HG02588 (cell line): ENCODE measurements around the gene MUC5B.

Experiments
- ATAC-seq: cut with Tn5 transposase; IDR thresholded peaks from one replicate; pipeline ENCODE4 v1.9.1; 2021; ENCODE audit warnings: mild to moderate bottlenecking, moderate library complexity; ENCODE audit not compliant: unreplicated experiment

The MUC5B gene

DNA sequence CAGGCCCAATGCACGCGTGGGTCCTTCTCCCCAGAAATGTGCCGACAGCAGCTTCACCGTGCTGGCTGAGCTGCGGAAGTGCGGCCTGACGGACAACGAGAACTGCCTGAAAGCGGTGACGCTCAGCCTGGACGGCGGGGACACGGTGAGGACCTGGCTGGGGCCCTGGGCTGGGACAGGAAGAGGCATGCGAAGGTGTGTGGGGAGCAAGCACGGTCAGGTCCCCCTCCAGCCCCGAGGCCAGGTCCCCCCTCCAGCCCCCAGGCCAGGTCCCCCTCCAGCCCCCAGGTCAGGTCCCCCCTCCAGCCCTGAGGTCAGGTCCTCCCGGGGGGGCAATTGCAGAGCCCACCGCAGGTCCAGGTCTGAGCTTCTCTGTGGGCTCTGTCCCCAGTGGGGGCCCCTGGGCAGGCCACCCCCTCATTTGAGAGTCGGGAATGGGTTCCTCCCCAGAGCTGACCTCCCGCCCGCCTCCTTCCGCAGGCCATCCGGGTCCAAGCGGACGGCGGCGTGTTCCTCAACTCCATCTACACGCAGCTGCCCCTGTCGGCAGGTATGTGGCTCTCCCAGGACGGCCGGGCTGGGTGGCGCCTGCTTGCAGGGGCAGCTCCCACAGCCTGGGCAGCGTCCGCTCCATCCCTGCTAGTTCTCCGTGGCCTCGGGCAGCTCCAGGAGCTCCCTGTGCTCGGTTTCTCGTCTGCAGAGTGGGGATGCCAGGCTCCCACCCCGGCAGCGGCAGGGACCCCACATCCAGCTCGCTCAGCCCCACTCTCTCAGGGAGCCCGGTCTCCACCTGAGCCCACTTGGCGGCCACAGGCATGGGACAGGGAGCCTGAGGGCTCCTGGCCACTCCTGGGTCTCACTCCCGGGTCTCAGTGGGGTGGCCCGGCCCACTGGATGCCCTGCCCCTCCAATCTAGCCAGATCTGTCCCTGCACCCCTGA is 7.9 kb downstream of the MUC5B start:
- ATAC-seq: no peak

DNA sequence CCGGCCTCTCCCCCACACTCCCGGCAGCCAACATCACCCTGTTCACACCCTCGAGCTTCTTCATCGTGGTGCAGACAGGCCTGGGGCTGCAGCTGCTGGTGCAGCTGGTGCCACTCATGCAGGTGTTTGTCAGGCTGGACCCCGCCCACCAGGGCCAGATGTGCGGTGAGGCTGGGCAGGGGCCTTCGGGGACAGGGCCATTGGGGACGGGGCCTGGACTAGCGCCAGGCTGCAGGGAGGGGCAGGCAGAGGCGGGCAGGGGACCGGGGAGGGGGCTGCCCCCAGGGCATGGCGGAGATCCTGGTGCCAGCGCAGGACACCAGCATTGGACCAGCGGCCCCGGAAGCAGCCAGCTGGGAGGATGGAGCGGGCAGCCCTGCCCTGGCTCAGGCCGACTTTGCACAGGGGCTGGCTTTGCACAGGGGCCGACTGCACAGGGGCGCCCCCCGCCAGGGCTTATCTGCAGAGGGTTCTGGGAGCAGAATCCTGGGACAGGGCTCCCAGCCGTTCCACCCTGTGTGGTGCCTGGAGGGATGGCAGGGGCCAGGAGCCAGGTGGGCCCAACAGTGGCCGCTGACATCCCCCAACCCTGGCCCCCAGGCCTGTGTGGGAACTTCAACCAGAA is 8.6 kb downstream of the MUC5B start:
- ATAC-seq: no peak

DNA sequence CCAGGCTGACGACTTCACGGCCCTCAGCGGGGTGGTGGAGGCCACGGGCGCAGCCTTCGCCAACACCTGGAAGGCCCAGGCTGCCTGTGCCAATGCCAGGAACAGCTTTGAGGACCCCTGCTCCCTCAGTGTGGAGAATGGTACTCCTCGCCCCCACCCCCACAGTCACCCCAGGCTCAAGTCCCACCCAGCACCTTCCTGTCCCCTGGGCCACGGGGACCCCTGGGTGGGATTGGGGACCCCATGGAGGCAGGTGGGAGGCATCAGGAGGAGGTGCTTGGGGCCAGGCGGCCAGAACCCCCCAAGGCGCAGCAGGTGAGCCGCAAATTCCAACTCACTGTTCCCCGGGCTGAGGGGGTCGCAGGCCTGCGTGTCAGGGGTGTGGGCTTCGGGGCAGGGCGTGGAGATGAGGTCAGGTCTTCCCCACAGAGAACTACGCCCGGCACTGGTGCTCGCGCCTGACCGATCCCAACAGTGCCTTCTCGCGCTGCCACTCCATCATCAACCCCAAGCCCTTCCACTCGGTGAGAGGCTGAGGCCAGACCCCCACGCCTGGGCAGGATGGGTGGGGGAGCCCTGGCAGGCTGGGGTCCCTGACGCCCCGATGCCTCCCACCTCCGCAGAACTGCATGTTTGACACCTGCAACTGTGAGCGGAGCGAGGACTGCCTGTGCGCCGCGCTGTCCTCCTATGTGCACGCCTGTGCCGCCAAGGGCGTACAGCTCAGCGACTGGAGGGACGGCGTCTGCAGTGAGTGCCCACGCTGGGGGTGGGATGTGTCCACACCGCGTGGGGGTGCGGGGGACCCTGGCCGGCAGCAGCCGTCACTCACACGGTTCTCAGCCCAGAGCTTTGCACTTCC is 9.4 kb downstream of the MUC5B start:
- ATAC-seq: no peak

DNA sequence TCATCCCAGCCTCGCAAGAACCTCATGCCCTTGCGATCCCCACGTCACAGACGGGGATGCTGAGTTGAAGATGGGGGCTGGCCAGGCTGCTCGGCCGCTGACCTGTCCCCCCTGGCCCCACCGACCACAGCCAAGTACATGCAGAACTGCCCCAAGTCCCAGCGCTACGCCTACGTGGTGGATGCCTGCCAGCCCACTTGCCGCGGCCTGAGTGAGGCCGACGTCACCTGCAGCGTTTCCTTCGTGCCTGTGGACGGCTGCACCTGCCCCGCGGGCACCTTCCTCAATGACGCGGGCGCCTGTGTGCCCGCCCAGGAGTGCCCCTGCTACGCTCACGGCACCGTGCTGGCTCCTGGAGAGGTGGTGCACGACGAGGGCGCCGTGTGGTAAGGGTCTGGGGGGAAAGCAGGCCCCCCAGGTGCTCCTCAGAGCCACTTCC is 10.0 kb downstream of the MUC5B start:
- no peak for ATAC-seq

DNA sequence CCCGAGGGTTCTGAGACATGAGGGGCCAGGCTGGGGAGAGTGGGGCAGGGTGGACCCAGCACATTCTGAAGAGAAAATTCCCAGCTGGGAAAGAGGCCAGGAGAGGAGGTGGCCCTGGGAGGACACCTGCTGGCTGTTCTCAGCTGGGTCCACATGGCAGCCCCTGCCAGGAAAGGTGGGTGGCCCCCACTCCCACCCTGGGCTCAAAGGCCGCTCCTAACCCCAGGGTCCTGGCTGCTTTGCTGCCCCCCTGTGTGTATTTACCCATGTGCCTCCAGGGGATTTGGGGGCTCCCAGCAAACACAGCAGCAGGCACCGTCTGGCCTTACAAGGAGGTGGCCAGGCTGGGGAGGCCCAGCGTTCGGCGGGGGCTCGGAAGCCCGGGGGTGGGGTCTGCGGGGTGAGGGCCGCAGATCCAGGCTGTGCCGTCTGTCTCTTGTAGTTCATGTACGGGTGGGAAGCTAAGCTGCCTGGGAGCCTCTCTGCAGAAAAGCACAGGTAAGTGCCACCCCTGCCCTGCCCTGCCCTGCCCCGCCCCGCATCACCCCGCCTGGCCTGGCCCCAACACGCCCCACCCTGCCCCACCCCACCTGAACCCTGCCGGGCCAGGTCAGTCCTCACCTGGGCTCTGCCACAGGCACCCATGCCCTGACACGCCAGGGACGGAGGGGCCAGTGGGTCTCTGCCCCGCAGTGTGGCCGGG is 10.6 kb downstream of the MUC5B start:
- ATAC-seq: no peak

DNA sequence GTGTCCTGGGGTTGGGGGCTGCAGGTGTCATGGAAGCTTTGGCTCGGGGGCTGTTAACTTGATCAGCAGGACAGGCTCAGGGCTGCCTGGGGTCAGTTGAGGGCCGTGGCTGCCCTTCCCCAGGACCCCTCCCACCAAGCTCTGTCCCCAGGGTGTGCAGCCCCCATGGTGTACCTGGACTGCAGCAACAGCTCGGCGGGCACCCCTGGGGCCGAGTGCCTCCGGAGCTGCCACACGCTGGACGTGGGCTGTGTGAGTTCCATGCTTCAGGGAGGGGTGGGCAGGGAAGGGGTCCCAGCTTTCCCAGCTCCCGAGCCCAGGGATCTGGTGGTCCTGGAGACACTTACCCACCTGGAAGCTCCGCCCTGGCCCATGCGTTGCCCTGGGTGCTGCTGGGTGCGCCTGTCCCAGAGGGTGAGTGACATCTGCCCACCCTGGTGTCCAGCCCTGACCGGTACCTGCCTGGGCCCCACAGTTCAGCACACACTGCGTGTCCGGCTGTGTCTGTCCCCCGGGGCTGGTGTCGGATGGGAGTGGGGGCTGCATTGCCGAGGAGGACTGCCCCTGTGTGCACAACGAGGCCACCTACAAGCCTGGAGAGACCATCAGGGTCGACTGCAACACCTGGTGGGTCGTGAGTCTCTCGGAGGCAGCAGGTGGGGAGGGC is 11.3 kb downstream of the MUC5B start:
- ATAC-seq: no peak

DNA sequence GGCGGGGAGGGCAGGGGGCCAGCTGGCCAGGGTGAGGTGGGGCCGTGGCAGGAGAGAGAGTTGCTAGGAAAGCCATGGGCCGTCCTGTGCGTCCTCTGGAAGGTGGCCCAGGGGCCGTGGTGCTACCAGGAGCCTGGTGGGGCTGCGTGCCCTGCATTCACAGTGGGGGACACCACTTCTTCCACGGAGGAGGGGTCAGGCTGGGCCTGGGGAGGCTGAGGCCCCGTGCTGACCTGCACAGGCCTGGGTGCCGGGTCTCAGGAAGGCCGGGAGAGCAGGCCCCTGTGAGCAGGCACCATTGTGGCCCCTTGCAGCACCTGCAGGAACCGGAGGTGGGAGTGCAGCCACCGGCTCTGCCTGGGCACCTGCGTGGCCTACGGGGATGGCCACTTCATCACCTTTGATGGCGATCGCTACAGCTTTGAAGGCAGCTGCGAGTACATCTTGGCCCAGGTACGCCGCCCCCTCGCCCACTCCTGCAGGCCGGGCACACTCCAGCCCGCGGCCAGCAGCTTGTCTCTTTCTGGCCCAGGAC is 12.0 kb downstream of the MUC5B start:
- ATAC-seq: no peak

DNA sequence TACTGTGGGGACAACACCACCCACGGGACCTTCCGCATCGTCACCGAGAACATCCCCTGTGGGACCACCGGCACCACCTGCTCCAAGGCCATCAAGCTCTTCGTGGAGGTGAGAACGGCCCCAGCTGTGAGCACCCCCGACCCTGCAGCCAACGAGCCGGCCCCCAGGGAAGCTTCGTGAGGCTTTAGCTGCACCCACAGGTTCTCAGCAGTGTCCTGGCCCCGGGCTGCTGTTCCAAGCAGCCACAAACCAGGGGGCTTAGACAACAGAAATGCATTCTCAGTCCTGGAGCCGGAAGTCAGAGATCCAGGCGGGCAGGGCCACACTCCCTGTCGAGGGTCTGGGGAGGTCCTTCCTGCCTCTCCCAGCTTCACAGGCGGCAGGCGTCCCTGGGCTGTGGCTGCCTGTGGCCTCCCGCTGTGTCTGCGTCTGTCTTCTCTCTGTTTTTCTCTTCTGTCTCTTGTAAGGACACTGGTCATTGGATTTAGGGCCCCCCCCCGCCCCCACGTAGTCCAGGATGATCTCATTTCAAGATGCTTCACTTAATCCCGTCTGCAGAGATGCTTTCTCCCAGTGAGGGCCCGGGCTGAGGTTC is 12.5 kb downstream of the MUC5B start:
- ATAC-seq: no peak

DNA sequence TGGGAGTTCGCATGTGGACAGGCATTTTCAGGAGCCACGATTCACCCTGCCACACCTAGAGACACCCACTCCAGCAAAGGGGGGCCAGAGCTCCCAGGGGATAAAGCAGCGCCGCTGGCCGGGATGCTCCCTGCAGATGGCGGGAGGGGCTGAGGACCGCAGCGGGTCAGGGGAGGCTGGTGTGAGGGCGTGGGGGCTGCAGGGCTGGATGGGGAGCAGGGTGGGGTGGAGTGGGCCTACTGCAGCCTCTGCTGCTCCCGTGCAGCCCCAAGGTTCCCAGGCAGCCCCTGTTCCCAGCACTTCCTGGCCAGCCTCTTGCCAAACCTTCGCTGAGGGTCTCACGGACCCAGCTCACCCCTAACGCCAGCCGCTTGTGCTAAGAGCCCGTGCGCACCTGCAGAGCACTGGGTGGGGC is 13.0 kb downstream of the MUC5B start:
- ATAC-seq: no peak

DNA sequence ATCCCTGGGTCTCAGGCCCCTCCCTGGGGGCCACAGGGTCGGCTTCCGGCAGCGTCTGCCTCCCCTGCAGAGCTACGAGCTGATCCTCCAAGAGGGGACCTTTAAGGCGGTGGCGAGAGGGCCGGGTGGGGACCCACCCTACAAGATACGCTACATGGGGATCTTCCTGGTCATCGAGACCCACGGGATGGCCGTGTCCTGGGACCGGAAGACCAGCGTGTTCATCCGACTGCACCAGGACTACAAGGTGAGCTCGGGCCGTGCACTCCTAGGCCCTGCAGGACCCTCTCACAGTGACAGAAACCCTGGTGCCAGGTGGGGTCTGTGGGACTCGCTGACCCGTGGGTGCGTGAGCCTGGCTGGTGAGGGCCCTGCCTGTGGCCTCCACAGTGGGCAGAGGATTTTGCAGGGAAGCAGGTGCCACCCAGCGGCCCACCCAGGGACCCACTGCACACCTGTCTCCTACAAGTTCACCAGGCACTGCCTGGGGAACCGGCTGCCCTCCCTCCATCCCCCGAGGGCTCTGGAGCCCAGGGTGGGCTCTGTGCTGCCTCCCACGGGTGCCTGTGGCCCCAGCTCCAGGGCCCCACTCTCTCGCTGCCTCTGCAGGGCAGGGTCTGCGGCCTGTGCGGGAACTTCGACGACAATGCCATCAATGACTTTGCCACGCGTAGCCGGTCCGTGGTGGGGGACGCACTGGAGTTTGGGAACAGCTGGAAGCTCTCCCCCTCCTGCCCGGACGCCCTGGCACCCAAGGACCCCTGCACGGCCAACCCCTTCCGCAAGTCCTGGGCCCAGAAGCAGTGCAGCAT is 13.7 kb downstream of the MUC5B start:
- no peak for ATAC-seq

DNA sequence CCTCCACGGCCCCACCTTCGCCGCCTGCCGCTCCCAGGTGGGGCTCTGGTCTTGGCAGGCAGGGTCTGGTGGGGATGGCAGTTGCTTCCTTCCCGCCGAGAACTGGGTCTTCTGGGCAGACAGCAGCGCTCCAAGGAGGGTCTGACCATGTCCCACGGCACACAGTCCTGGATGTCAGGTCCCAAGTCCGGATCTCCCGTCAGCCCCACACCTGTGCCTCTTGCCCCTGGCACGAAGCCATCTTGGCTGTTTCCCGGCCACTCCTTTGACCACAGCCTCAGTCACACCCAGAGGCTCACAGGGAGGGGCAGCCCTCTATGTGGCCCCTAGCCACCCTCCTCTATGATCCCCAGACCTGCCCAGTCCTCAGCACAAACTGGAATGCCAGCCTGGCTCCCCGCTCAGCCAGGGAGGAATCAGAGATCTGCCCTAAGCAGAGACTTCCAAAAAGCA is 14.3 kb downstream of the MUC5B start:
- no peak for ATAC-seq

DNA sequence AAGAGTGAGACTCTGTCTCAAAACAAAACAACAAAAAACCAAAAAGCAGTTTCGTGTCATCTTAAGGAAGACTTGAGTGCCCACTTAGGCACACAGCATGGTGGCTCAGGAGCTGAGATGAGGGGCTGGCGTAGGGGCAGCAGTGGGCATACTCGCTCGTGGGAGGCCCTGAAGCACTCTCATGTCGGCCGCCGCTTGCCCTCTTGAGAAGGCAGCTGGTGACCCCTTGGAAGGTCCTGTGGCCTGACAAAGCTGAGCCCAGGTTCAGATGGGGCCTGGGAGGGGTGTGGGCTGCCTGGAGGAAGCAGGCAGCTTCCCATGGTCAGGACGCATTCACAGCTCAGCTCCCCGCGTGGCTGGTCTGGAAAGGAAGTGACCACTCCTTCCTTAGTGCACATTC is 15.0 kb downstream of the MUC5B start:
- no peak for ATAC-seq

DNA sequence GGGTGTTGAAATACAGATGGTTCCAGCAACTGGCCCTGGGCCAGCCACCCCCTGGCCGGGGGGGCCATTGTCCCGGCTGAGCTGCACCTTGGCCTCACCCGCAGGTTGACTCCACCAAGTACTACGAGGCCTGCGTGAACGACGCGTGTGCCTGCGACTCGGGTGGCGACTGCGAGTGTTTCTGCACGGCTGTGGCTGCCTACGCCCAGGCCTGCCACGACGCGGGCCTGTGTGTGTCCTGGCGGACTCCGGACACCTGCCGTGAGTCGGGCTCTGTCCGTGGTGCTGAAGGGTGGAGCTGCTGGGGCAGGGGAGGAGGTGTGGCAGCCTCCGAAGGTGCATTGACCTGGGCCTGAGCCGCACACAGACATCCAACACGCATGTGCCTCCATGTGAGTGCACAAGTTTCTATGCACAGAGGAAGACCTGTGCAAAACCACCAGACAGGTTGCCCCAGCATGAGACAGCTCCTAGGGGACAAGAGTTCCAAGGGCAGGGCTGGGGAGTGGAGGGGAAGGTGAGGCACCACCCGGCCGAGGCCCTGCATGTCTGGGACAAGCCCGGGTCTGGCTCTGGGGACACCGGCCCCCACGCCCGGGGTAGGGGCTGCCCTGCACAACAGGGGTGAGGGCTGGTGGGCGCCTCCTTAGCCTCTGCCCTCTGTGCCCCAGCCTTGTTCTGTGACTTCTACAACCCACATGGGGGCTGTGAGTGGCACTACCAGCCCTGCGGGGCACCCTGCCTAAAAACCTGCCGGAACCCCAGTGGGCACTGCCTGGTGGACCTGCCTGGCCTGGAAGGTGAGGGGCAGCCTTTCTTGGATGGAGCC is 16.1 kb downstream of the MUC5B start:
- no peak for ATAC-seq

DNA sequence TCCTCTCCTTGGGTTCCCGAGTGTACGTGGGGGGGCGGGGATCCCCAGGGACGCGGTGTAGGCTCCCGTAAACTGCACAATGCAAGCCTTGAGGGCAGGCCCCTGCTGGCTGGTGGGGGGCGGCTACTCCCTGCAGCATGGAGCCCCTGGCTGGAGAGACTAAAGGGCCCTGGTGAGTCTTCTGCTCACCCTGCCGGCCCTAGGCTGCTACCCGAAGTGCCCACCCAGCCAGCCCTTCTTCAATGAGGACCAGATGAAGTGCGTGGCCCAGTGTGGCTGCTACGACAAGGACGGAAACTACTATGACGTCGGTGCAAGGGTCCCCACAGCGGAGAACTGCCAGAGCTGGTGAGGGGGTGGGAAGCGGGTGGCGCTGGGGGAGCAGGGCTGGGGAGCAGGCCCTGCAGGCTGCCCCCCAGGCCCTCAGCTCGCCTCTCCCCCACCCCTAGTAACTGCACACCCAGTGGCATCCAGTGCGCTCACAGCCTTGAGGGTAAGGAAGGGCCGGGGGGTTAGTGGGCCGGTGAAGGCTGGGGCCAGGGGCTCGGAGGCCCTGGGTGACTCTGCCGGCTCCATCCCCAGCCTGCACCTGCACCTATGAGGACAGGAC is 16.8 kb downstream of the MUC5B start:
- no peak for ATAC-seq

DNA sequence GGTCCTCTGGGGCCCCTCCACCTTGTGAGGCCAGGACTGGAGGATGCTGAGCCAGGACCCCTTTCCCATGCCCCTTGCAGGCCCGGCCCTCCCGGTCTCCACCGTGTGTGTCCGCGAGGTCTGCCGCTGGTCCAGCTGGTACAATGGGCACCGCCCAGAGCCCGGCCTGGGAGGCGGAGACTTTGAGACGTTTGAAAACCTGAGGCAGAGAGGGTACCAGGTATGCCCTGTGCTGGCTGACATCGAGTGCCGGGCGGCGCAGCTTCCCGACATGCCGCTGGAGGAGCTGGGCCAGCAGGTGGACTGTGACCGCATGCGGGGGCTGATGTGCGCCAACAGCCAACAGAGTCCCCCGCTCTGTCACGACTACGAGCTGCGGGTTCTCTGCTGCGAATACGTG is 17.9 kb downstream of the MUC5B start:
- ATAC-seq: no peak

DNA sequence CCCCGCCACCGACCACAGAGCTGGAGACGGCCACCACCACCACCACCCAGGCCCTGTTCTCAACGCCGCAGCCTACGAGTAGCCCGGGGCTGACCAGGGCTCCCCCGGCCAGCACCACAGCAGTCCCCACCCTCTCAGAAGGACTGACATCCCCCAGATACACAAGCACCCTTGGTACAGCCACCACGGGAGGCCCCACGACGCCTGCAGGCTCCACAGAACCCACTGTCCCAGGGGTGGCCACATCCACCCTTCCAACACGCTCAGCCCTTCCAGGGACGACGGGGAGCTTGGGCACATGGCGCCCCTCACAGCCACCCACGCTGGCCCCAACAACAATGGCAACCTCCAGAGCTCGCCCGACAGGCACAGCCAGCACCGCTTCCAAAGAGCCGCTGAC is 18.8 kb downstream of the MUC5B start:
- no peak for ATAC-seq

DNA sequence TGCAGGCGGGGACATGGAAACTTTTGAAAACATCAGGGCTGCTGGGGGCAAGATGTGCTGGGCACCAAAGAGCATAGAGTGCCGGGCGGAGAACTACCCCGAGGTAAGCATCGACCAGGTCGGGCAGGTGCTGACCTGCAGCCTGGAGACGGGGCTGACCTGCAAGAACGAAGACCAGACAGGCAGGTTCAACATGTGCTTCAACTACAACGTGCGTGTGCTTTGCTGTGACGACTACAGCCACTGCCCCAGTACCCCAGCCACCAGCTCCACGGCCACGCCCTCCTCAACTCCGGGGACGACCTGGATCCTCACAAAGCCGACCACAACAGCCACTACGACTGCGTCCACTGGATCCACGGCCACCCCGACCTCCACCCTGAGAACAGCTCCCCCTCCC is 19.4 kb downstream of the MUC5B start:
- ATAC-seq: no peak
